Esophagus squamous epithelium (tissue), 5 donors: ENCODE results near the gene FAM163B. TPM values are rescaled to one million over a fixed set of nuclear protein-coding genes. Genes with fewer than 3 reads are reported as not detected.

Experiments
- DNase-seq: peaks from one replicate; lab custom pipeline; 2025; lab: John Stamatoyannopoulos, UW
- H3K27ac ChIP-seq, 4 donors: fragments of 200-600 bp; sonication (generic); one replicate each; pipeline ENCODE4 v1.5.1; 2016 to 2019; ENCODE audit warnings: mild to moderate bottlenecking in 1 of 4
- H3K27me3 ChIP-seq, 4 donors: fragments of 200-600 bp; sonication (generic); 1 replicate in 3 of 4; 2 replicates in 1 of 4; pipeline versions ENCODE4 v1.5.1 to v1.6.0; 2017 to 2021; ENCODE audit warnings: antibody characterized with exemption in 1 of 4
- H3K36me3 ChIP-seq, 3 donors: fragments of 200-600 bp; sonication (generic); one replicate each; pipeline ENCODE4 v1.5.1; 2016 to 2019
- H3K4me1 ChIP-seq, 3 donors: fragments of 200-600 bp; sonication (generic); one replicate each; pipeline ENCODE4 v1.5.1; 2017 to 2019
- H3K4me3 ChIP-seq, 4 donors: fragments of 200-600 bp; sonication (generic); 1 replicate in 3 of 4; 2 replicates in 1 of 4; pipeline ENCODE4 v1.5.1; 2016 to 2019; ENCODE audit warnings: mild to moderate bottlenecking in 2 of 4, moderate library complexity in 1 of 4
- H3K9me3 ChIP-seq, 3 donors: fragments of 200-600 bp; sonication (generic); one replicate each; pipeline ENCODE4 v1.5.1; 2016 to 2019
- POLR2A ChIP-seq, 4 donors: fragments of 450-650 bp; IDR thresholded peaks; one replicate each; pipeline ENCODE4 v1.6.1; 2017; ENCODE audit warnings: antibody characterized with exemption in 4 of 4, mild to moderate bottlenecking in 4 of 4, moderate library complexity in 3 of 4
- whole genome bisulfite sequencing, 2 donors: methylation state at CpG; one replicate each; pipeline ENCODE4 v1.1.5; 2018; 5-methylcytosine and 5-hydroxymethylcytosine counted together
- intact Hi-C: fragments of 100-400 bp; cut with DNase I; formaldehyde crosslinking; loops from one replicate; pipeline ENCODE4 v1.15.0; 2022
- total RNA-seq, 4 donors: library from RNA; depleted of rRNA; stranded (reverse); fragments of >200 nt; gene quantifications; one replicate each; pipeline ENCODE4 v1.1.0, GENCODE V29; 2016
- TF ChIP-seq, protein P1 (sequence below), 6 experiments: fragments of 450-650 bp in 4 of 6; fragments of 200-600 bp in 2 of 6; sonication (generic) in 2 of 6; IDR thresholded peaks; one replicate each; pipeline ENCODE4 v1.5.1; 2016 to 2019; ENCODE audit warnings: antibody characterized with exemption in 6 of 6, mild to moderate bottlenecking in 4 of 6, moderate library complexity in 4 of 6
- donor health status: DM: yes; HTN: yes; CAD: no.

Gene FAM163B
- total RNA-seq, 4 donors from 2014 or later = not detected

DNA sequence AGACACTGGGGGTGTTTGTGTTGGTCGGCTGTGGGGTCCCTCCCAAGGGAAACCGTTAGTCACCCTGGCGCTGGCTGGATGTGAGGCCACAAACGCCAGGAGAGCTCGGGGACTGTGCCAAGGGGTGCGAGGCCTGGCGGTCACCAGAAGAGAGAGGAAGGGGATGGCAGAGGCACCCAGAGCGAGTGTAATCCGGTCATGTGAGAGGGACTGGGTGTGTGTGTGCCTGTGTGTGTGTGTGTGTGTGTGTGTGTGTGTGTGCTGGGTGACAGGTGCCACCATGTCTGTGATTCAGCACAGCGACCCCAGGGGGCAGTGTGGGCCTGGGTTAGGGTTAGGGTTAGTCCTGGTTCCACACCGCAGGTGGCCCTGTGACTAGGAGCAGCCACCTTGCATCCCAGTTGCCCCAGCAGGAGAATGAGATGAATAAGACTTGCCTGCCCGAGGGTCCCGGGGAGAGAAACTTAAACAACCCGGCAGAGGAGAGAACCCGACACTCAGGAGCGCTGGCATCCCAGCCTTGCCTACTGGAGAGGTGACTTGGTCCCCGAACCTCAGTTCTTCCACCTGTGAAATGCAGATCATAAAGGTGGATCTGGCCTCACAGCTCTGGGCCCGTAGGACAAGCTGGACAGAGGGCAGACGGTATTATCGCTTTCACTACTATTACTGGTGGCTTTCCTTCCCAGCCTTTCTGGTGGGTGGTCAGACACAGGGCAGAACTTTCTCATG is 76.1 kb downstream of the FAM163B start:
- WGBS, 2 donors = 50 to 69% methylated on average over 8 to 13 of the region's 20 CpGs
- Histone ChIP-seq H3K4me1 (peaks cover 0 to 48% (median 20%) of the 10 kb centered on the region in 3 donors), H3K27me3 (peaks cover 0 to 86% (median 0%) of the 10 kb centered on the region in 4 donors), H3K9me3 (no peaks in the 10 kb centered on the region), H3K4me3 (no peak overlapping the region), H3K27ac (no peak overlapping the region), H3K36me3 (no peaks in the 10 kb centered on the region)
- intact Hi-C loops = loop anchor here (10.0 kb wide), 1 partner anchor 202 kb away; the partner anchor contains the start of gene SARDH
- no peak for DNase-seq
- no peak for TF ChIP-seq POLR2A (IDR thresholded peaks at IDR 0.05)
- TF ChIP-seq, protein P1, sequence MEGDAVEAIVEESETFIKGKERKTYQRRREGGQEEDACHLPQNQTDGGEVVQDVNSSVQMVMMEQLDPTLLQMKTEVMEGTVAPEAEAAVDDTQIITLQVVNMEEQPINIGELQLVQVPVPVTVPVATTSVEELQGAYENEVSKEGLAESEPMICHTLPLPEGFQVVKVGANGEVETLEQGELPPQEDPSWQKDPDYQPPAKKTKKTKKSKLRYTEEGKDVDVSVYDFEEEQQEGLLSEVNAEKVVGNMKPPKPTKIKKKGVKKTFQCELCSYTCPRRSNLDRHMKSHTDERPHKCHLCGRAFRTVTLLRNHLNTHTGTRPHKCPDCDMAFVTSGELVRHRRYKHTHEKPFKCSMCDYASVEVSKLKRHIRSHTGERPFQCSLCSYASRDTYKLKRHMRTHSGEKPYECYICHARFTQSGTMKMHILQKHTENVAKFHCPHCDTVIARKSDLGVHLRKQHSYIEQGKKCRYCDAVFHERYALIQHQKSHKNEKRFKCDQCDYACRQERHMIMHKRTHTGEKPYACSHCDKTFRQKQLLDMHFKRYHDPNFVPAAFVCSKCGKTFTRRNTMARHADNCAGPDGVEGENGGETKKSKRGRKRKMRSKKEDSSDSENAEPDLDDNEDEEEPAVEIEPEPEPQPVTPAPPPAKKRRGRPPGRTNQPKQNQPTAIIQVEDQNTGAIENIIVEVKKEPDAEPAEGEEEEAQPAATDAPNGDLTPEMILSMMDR (IDR thresholded peaks at IDR 0.05) = peak in 5 of 6 experiments; percentile 41 to 65 (median 52)

DNA sequence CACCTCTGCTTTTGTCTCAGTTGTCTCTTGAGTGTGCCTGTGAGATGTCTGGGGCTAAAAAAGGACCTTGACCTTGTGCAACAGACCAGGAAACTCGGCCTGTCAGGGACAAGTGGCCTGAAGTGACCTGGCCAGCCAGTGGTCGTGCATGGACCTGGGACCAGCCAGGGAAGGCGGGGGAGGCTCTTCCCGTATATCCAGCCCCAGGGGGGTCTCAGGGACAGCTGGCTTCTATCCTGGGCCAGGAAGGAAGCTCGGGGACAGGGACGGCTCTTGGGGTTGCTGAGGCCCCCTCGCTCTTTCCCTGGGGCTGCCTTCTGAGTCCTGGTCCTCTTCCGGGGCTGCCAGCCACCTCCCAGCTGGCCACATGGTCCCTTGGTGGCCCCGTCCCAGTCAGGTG is 77.9 kb downstream of the FAM163B start:
- TF ChIP-seq POLR2A (IDR thresholded peaks at IDR 0.05) = no peak
- TF ChIP-seq, protein P1 (IDR thresholded peaks at IDR 0.05) = no peak

DNA sequence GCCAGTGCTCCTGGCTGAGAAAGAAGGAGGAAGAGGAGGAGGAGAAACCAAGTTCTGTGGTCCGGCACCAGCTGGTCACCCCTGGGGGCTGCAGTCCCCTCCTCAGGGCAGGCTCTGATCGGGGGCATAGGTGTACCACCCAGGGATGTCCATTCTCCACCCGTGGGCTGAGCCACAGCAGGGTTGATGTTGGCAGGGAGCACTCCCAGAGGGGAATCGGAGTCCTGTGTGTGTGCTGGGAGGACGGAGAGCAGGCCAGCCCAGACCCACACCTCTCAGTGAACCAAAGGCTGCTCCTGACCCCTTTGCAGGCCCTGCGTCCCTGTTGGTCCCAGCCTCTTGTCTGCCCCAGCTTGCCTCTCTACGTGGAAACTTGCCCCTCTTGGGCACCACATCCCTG is 79.3 kb downstream of the FAM163B start:
- H3K27ac ChIP-seq = no peak overlapping the region
- peaks cover 0 to 86% (median 0%) of the 10 kb centered on the region in 4 donors for H3K27me3 ChIP-seq
- DNase-seq = no peak
- H3K4me1 ChIP-seq = peaks cover 0 to 57% (median 25%) of the 10 kb centered on the region in 3 donors
- TF ChIP-seq, protein P1 (IDR thresholded peaks at IDR 0.05) = no peak
- TF ChIP-seq POLR2A (IDR thresholded peaks at IDR 0.05) = no peak
- H3K4me3 ChIP-seq = no peak overlapping the region
- H3K36me3 ChIP-seq = no peaks in the 10 kb centered on the region
- WGBS, 2 donors = 69% methylated on average over 4 of the region's 7 CpGs; no CpG with 5 or more reads in 1 of the 2 donors
- H3K9me3 ChIP-seq = no peaks in the 10 kb centered on the region
- intact Hi-C loops = loop anchor here (10.0 kb wide), 1 partner anchor 205 kb away; the partner anchor contains the start of gene SARDH

More for the DNA sequence above, 77.9 kb downstream of the FAM163B start:
- Histone ChIP-seq H3K27me3 (peaks cover 0 to 93% (median 0%) of the 10 kb centered on the region in 4 donors), H3K27ac (no peak overlapping the region), H3K4me3 (no peak overlapping the region), H3K9me3 (no peaks in the 10 kb centered on the region), H3K4me1 (peaks cover 0 to 61% (median 31%) of the 10 kb centered on the region in 3 donors), H3K36me3 (no peaks in the 10 kb centered on the region)
- DNase-seq = no peak
- 73% methylated on average over 3 of the region's 9 CpGs; no CpG with 5 or more reads in 1 of the 2 donors for WGBS, 2 donors
- intact Hi-C loops = loop anchor here (10.0 kb wide), 1 partner anchor 204 kb away; the partner anchor contains the start of gene SARDH

DNA sequence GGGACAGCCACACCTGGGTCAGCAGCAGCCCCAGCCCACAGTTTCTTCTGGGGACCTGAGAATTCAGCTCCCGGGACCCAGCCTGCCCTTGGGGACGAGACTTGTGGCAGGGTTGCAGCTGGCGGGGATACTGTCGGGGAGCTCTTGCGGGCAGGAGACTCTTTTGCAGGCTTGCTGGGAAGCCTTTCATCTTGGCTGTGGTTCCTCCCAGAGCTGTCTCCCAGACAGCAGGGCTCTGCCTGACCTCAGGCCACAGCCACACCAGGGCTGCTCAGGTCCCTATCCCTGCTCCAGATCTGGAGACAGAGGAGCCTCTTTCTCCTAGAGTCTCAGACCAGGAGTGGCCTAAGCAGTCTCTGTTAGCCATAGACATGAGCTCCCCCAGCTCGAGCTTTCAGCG is 79.7 kb downstream of the FAM163B start:
- TF ChIP-seq, protein P1 (IDR thresholded peaks at IDR 0.05) = no peak
- TF ChIP-seq POLR2A (IDR thresholded peaks at IDR 0.05) = no peak
- no peak overlapping the region for H3K4me3 ChIP-seq
- no peaks in the 10 kb centered on the region for H3K36me3 ChIP-seq
- peaks cover 0 to 53% (median 21%) of the 10 kb centered on the region in 3 donors for H3K4me1 ChIP-seq
- intact Hi-C loops = no loop called here
- H3K27ac ChIP-seq = no peak overlapping the region
- WGBS, 2 donors = no CpG with 5 or more reads among the region's 7 CpGs
- no peaks in the 10 kb centered on the region for H3K9me3 ChIP-seq
- DNase-seq = no peak
- H3K27me3 ChIP-seq = peaks cover 0 to 82% (median 0%) of the 10 kb centered on the region in 4 donors

DNA sequence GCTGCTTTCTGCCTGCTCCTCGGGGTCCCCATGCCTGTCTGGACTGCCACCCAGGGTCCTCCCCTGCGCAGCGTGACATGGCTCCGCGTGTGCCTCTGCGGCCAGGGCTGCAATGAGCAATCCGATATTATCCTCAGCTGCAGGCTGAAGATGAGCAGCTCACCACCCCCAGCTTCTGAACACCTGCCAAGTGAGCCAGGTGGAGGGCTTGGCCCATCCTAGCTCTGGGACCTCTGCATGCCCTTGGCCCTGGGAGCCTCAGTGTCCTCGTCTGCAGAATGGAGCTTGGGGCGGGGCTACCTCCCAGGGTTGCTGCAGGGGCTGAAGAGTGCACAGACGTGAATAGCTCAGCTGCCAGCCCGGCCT is 80.3 kb downstream of the FAM163B start:
- no peak overlapping the region for H3K27ac ChIP-seq
- intact Hi-C loops = no loop called here
- WGBS, 2 donors = 61 to 67% methylated on average over 1 to 5 of the region's 11 CpGs

More for the DNA sequence above, 80.3 kb downstream of the FAM163B start:
- H3K27me3 ChIP-seq = peaks cover 0 to 76% (median 0%) of the 10 kb centered on the region in 4 donors
- H3K4me1 ChIP-seq = peaks cover 0 to 47% (median 15%) of the 10 kb centered on the region in 3 donors
- no peak overlapping the region for H3K4me3 ChIP-seq
- no peaks in the 10 kb centered on the region for H3K9me3 ChIP-seq
- no peaks in the 10 kb centered on the region for H3K36me3 ChIP-seq
- TF ChIP-seq, protein P1 (IDR thresholded peaks at IDR 0.05) = no peak
- no peak for TF ChIP-seq POLR2A (IDR thresholded peaks at IDR 0.05)
- no peak for DNase-seq
